AG09309 (cell line): Measurements from ENCODE around the gene TMEM63C.

ENCODE experiments used
- DNase-seq: peaks from one replicate; pipeline ENCODE4 v3.0.0-alpha.2; 2010; ENCODE audit warnings: low read depth
- H3K4me3 ChIP-seq: 2 replicates; pipeline ENCODE4 v1.5.1; 2011; ENCODE audit warnings: mild to moderate bottlenecking, low read depth, low read length, moderate library complexity; ENCODE audit not compliant: control insufficient read depth
- CTCF ChIP-seq: IDR thresholded peaks from 2 replicates; pipeline ENCODE4 v1.5.1; 2011; ENCODE audit warnings: mild to moderate bottlenecking, low read depth, low read length, inconsistent platforms; ENCODE audit not compliant: insufficient read depth, control insufficient read depth; ENCODE audit errors: missing control alignments

Gene TMEM63C

GRCh38 chr14:77256694-77257093 lies 75.1 kb downstream of the TMEM63C start:
- DNase-seq: no peak
- TF ChIP-seq CTCF: no peak
- H3K4me3 ChIP-seq: no peak overlapping the region

- no peak for TF ChIP-seq CTCF
- DNase-seq: no peak
- no peak overlapping the region for H3K4me3 ChIP-seq
These were observed 76.1 kb downstream of the TMEM63C start for GRCh38 chr14:77257700-77258099.

GRCh38 chr14:77258566-77258965 lies 77.0 kb downstream of the TMEM63C start:
- no peak for DNase-seq
- H3K4me3 ChIP-seq: no peak overlapping the region
- no peak for TF ChIP-seq CTCF

- no peak for TF ChIP-seq CTCF
- no peak overlapping the region for H3K4me3 ChIP-seq
- no peak for DNase-seq
These were observed 77.6 kb downstream of the TMEM63C start for GRCh38 chr14:77259025-77259715.

- TF ChIP-seq CTCF: no peak
- DNase-seq: no peak
- H3K4me3 ChIP-seq: no peak overlapping the region
These were observed 78.6 kb downstream of the TMEM63C start for GRCh38 chr14:77260199-77260598.

GRCh38 chr14:77260631-77261030 lies 79.0 kb downstream of the TMEM63C start:
- no peak overlapping the region for H3K4me3 ChIP-seq
- no peak for DNase-seq
- TF ChIP-seq CTCF: no peak
